HG02981 (cell line): ENCODE results near the gene ZIC2.
"Not testable (repeated sequence)": the region's sequence is repeated elsewhere in the genome, so short reads cannot be mapped to it uniquely, and the experiment has no call there.

Experiments
- ATAC-seq: cut with Tn5 transposase; IDR thresholded peaks from one replicate; pipeline ENCODE4 v1.9.1; 2021; ENCODE audit warnings: mild to moderate bottlenecking, moderate library complexity; ENCODE audit not compliant: unreplicated experiment

ZIC2 gene

GRCh38 chr13:99997702-99998214 is 16.2 kb downstream of the ZIC2 start:
- no peak for ATAC-seq

- ATAC-seq: no peak
Observed at GRCh38 chr13:99998261-99998660, 16.7 kb downstream of the ZIC2 start.

GRCh38 chr13:100014621-100015020 is 33.0 kb downstream of the ZIC2 start:
- no peak for ATAC-seq

GRCh38 chr13:100019780-100020356 is 38.3 kb downstream of the ZIC2 start:
- ATAC-seq: no peak

GRCh38 chr13:100022798-100023197 is 41.2 kb downstream of the ZIC2 start:
- no peak for ATAC-seq

- ATAC-seq: no peak
Observed at GRCh38 chr13:100024023-100024422, 42.4 kb downstream of the ZIC2 start.

- ATAC-seq: no peak
Observed at GRCh38 chr13:100029933-100030332, 48.3 kb downstream of the ZIC2 start.

GRCh38 chr13:100032642-100033041 is 51.1 kb downstream of the ZIC2 start:
- not testable (repeated sequence) for ATAC-seq

GRCh38 chr13:100035936-100036335 is 54.4 kb downstream of the ZIC2 start:
- no peak for ATAC-seq
